ENCODE data around the gene ARHGAP32.

The ARHGAP32 gene

GRCh38 chr11:129192150-129192549, at the start of gene ARHGAP32:
ARHGAP32 (minus strand) TSS chr11:129192325; CDS start chr11:129192198, 127 bp downstream.
- DNase-seq (ENCODE audit: low read depth): no peak

- no peak for DNase-seq (ENCODE audit: low read depth)
These were observed 47.1 kb upstream of the ARHGAP32 start for GRCh38 chr11:129239207-129239606.

GRCh38 chr11:129237880-129238638, 45.9 kb upstream of the ARHGAP32 start:
- no peak for DNase-seq (ENCODE audit: low read depth)

GRCh38 chr11:129237456-129237855, 45.3 kb upstream of the ARHGAP32 start:
- DNase-seq (ENCODE audit: low read depth): no peak

- no peak for DNase-seq (ENCODE audit: low read depth)
These were observed 44.7 kb upstream of the ARHGAP32 start for GRCh38 chr11:129236850-129237249.

- no peak for DNase-seq (ENCODE audit: low read depth)
These were observed 42.9 kb upstream of the ARHGAP32 start for GRCh38 chr11:129234978-129235377.

- DNase-seq (ENCODE audit: low read depth): no peak
These were observed 37.9 kb upstream of the ARHGAP32 start for GRCh38 chr11:129230006-129230405.

GRCh38 chr11:129226207-129226798, 34.2 kb upstream of the ARHGAP32 start:
- no peak for DNase-seq (ENCODE audit: low read depth)

- no peak for DNase-seq (ENCODE audit: low read depth)
These were observed 33.1 kb upstream of the ARHGAP32 start for GRCh38 chr11:129225190-129225589.

- DNase-seq (ENCODE audit: low read depth): no peak
These were observed 32.4 kb upstream of the ARHGAP32 start for GRCh38 chr11:129224538-129224937.

- DNase-seq (ENCODE audit: low read depth): no peak
These were observed 31.6 kb upstream of the ARHGAP32 start for GRCh38 chr11:129223701-129224149.

- no peak for DNase-seq (ENCODE audit: low read depth)
These were observed 31.1 kb upstream of the ARHGAP32 start for GRCh38 chr11:129223260-129223659.

GRCh38 chr11:129222158-129222557, 30.0 kb upstream of the ARHGAP32 start:
- DNase-seq (ENCODE audit: low read depth): no peak

GRCh38 chr11:129215506-129216245, 23.6 kb upstream of the ARHGAP32 start:
- DNase-seq (ENCODE audit: low read depth): no peak

GRCh38 chr11:129214710-129215295, 22.7 kb upstream of the ARHGAP32 start:
- no peak for DNase-seq (ENCODE audit: low read depth)

- DNase-seq (ENCODE audit: low read depth): no peak
These were observed 21.1 kb upstream of the ARHGAP32 start for GRCh38 chr11:129213261-129213660.

- DNase-seq (ENCODE audit: low read depth): no peak
These were observed 19.3 kb upstream of the ARHGAP32 start for GRCh38 chr11:129211397-129211796.

GRCh38 chr11:129210831-129211181, 18.7 kb upstream of the ARHGAP32 start:
- DNase-seq (ENCODE audit: low read depth): no peak

- no peak for DNase-seq (ENCODE audit: low read depth)
These were observed 18.0 kb upstream of the ARHGAP32 start for GRCh38 chr11:129209891-129210830.

GRCh38 chr11:129208863-129209262, 16.7 kb upstream of the ARHGAP32 start:
- no peak for DNase-seq (ENCODE audit: low read depth)

GRCh38 chr11:129204150-129204838, 12.2 kb upstream of the ARHGAP32 start:
- DNase-seq (ENCODE audit: low read depth): no peak

All from stimulated activated CD8-positive, alpha-beta memory T cell treated with anti-CD3 and anti-CD28 coated beads, Interleukin-15, amount 100 ng/mL, for 1 hour (primary cell).